ENCODE data around the gene ZNF385B. TPM values are rescaled to one million over a fixed set of nuclear protein-coding genes. Genes with fewer than 3 reads are reported as not detected.

Gene ZNF385B
- total and polyA plus RNA-seq, 10 of the 15 experiments (the other 5 are each of a cell fraction or from before 2014, with no cell fraction given): not detected

- POLR2A ChIA-PET: no interaction called here
- Histone ChIP-seq H3K4me1 (ENCODE audit: control insufficient read depth, insufficient read depth, low read length) (no peaks in the 10 kb centered on the region), H3K27ac (ENCODE audit: control insufficient read depth, insufficient read depth) (no peak overlapping the region), H3K4me3 (no peak overlapping the region), H2AFZ (ENCODE audit: control insufficient read depth, low read depth, low read length) (no peak overlapping the region), H3K4me2 (ENCODE audit: control insufficient read depth, insufficient read depth) (no peak overlapping the region), H3K9me3 (replicated peaks; ENCODE audit: control insufficient read depth, insufficient read depth, low read length) (no peaks in the 10 kb centered on the region), H4K20me1 (ENCODE audit: control insufficient read depth, insufficient read depth) (no peaks in the 10 kb centered on the region), H3K27me3 (replicated peaks in 1 of 2; ENCODE audit: control insufficient read depth in 2 of 2, insufficient read depth in 2 of 2, low read length in 1 of 2) (no peaks in the 10 kb centered on the region; a peak in 1 of 4 replicates), H3K36me3 (ENCODE audit: control insufficient read depth in 2 of 2, insufficient read depth in 2 of 2, low read length in 1 of 2) (no peaks in the 10 kb centered on the region), H3K9ac (ENCODE audit: control insufficient read depth, insufficient read depth, low read length) (no peak overlapping the region), H3K79me2 (ENCODE audit: control insufficient read depth, insufficient read depth, low read length) (no peaks in the 10 kb centered on the region)
- TF ChIP-seq, protein P1, sequence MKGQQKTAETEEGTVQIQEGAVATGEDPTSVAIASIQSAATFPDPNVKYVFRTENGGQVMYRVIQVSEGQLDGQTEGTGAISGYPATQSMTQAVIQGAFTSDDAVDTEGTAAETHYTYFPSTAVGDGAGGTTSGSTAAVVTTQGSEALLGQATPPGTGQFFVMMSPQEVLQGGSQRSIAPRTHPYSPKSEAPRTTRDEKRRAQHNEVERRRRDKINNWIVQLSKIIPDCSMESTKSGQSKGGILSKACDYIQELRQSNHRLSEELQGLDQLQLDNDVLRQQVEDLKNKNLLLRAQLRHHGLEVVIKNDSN (IDR thresholded peaks at IDR 0.05; ENCODE audit: borderline replicate concordance, extremely low read length, insufficient read depth, low read depth, low read length): no peak
- TF ChIP-seq ZNF24 (IDR thresholded peaks at IDR 0.05) (no peak), GABPA (IDR thresholded peaks at IDR 0.05; ENCODE audit: low read depth) (no peak), ASH2L (IDR thresholded peaks at IDR 0.05; ENCODE audit: borderline replicate concordance, low read depth) (no peak), NFYA (IDR thresholded peaks at IDR 0.05; ENCODE audit: borderline replicate concordance, low read depth, low read length) (no peak), SUZ12 (IDR thresholded peaks at IDR 0.05; ENCODE audit: unreplicated experiment) (no peak)
- CTCF ChIA-PET: no interaction called here
- in situ Hi-C loops (cut with MboI) (no loop called here), intact Hi-C loops (cut with micrococcal nuclease; ENCODE audit: unreplicated experiment) (no loop called here)
- RAD21 ChIA-PET (ENCODE audit: unreplicated experiment): no interaction called here
- no peak for FAIRE-seq
- no peak for DNase-seq (ENCODE audit: low read depth, low spot score)
- no TSS peak for BruUV-seq (replicated peaks)
- 3% methylated on average over 2 of the region's 2 CpGs for WGBS (ENCODE audit: insufficient coverage, insufficient replicate concordance, low lambda C conversion rate, missing lambda C conversion rate)
- no peak for ATAC-seq
- SMC1A ChIA-PET (ENCODE audit: uncharacterized antibody, unreplicated experiment): interaction anchor here (1.7 kb wide), 1 partner anchor 149 kb away, joined by 4 read pairs; no protein-coding TSS in a partner anchor
Observed at GRCh38 chr2:179787601-179788000, 73.8 kb downstream of the ZNF385B start.

GRCh38 chr2:179785902-179786301, 75.5 kb downstream of the ZNF385B start:
- TF ChIP-seq, protein P2, sequence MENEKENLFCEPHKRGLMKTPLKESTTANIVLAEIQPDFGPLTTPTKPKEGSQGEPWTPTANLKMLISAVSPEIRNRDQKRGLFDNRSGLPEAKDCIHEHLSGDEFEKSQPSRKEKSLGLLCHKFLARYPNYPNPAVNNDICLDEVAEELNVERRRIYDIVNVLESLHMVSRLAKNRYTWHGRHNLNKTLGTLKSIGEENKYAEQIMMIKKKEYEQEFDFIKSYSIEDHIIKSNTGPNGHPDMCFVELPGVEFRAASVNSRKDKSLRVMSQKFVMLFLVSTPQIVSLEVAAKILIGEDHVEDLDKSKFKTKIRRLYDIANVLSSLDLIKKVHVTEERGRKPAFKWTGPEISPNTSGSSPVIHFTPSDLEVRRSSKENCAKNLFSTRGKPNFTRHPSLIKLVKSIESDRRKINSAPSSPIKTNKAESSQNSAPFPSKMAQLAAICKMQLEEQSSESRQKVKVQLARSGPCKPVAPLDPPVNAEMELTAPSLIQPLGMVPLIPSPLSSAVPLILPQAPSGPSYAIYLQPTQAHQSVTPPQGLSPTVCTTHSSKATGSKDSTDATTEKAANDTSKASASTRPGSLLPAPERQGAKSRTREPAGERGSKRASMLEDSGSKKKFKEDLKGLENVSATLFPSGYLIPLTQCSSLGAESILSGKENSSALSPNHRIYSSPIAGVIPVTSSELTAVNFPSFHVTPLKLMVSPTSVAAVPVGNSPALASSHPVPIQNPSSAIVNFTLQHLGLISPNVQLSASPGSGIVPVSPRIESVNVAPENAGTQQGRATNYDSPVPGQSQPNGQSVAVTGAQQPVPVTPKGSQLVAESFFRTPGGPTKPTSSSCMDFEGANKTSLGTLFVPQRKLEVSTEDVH (IDR thresholded peaks at IDR 0.05; ENCODE audit: low read depth, partially characterized antibody): no peak
- TF ChIP-seq FOS (IDR thresholded peaks at IDR 0.05; ENCODE audit: borderline replicate concordance, extremely low read depth, insufficient read length): no peak
- TF ChIP-seq, protein P3, sequence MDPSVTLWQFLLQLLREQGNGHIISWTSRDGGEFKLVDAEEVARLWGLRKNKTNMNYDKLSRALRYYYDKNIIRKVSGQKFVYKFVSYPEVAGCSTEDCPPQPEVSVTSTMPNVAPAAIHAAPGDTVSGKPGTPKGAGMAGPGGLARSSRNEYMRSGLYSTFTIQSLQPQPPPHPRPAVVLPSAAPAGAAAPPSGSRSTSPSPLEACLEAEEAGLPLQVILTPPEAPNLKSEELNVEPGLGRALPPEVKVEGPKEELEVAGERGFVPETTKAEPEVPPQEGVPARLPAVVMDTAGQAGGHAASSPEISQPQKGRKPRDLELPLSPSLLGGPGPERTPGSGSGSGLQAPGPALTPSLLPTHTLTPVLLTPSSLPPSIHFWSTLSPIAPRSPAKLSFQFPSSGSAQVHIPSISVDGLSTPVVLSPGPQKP (IDR thresholded peaks at IDR 0.05; ENCODE audit: low read depth, low read length): no peak
- no peak for TF ChIP-seq POLR2A (IDR thresholded peaks at IDR 0.05; ENCODE audit: low read depth, low read length)
- TF ChIP-seq, protein P4, sequence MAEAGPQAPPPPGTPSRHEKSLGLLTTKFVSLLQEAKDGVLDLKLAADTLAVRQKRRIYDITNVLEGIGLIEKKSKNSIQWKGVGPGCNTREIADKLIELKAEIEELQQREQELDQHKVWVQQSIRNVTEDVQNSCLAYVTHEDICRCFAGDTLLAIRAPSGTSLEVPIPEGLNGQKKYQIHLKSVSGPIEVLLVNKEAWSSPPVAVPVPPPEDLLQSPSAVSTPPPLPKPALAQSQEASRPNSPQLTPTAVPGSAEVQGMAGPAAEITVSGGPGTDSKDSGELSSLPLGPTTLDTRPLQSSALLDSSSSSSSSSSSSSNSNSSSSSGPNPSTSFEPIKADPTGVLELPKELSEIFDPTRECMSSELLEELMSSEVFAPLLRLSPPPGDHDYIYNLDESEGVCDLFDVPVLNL (IDR thresholded peaks at IDR 0.05; ENCODE audit: low read depth, low read length): no peak
- no TSS peak for BruUV-seq (replicated peaks)
- Histone ChIP-seq H4K20me1 (ENCODE audit: control insufficient read depth, insufficient read depth) (no peaks in the 10 kb centered on the region), H3K36me3 (ENCODE audit: control insufficient read depth in 2 of 2, insufficient read depth in 2 of 2, low read length in 1 of 2) (no peaks in the 10 kb centered on the region), H3K79me2 (ENCODE audit: control insufficient read depth, insufficient read depth, low read length) (no peaks in the 10 kb centered on the region), H3K9ac (ENCODE audit: control insufficient read depth, insufficient read depth, low read length) (no peak overlapping the region), H2AFZ (ENCODE audit: control insufficient read depth, low read depth, low read length) (no peak overlapping the region), H3K4me2 (ENCODE audit: control insufficient read depth, insufficient read depth) (no peak overlapping the region), H3K9me3 (replicated peaks; ENCODE audit: control insufficient read depth, insufficient read depth, low read length) (no peaks in the 10 kb centered on the region), H3K27me3 (replicated peaks in 1 of 2; ENCODE audit: control insufficient read depth in 2 of 2, insufficient read depth in 2 of 2, low read length in 1 of 2) (no peaks in the 10 kb centered on the region; a peak in 1 of 4 replicates), H3K4me1 (ENCODE audit: control insufficient read depth, insufficient read depth, low read length) (no peaks in the 10 kb centered on the region), H3K4me3 (no peak overlapping the region), H3K27ac (ENCODE audit: control insufficient read depth, insufficient read depth) (no peak overlapping the region)
- POLR2A ChIA-PET: no interaction called here
- CTCF ChIA-PET: no interaction called here
- WGBS (ENCODE audit: insufficient coverage, insufficient replicate concordance, low lambda C conversion rate, missing lambda C conversion rate): 64% methylated on average over 1 of the region's 1 CpG
- in situ Hi-C loops (cut with MboI) (no loop called here), intact Hi-C loops (cut with micrococcal nuclease; ENCODE audit: unreplicated experiment) (no loop called here)
- no peak for FAIRE-seq
- no peak for ATAC-seq
- SMC1A ChIA-PET (ENCODE audit: uncharacterized antibody, unreplicated experiment): interaction anchor here (0.6 kb wide), 1 partner anchor 24 kb away, joined by 3 read pairs; no protein-coding TSS in a partner anchor
- no peak for DNase-seq (ENCODE audit: low read depth, low spot score)
- RAD21 ChIA-PET (ENCODE audit: unreplicated experiment): no interaction called here
